Upper lobe of left lung (tissue), 4 donors: ENCODE data around the gene HIRIP3.
"Not testable (repeated sequence)": the region's sequence is repeated elsewhere in the genome, so short reads cannot be mapped to it uniquely, and the experiment has no call there.

Experiments used
- POLR2A ChIP-seq, 4 donors: fragments of 450-650 bp; IDR thresholded peaks; one replicate each; pipeline ENCODE4 v1.5.1; 2016 to 2017; ENCODE audit warnings: antibody characterized with exemption in 4 of 4, mild to moderate bottlenecking in 2 of 4
- POLR2AphosphoS5 ChIP-seq, 2 donors: sonication (generic); formaldehyde crosslinking; IDR thresholded peaks; one replicate each; pipeline ENCODE4 v1.5.1; 2017; ENCODE audit warnings: antibody characterized with exemption in 2 of 2
- TF ChIP-seq, protein P1 (sequence below), 6 experiments: fragments of 450-650 bp in 4 of 6; fragments of 200-600 bp in 2 of 6; sonication (generic) in 2 of 6; IDR thresholded peaks; one replicate each; pipeline ENCODE4 v1.5.1; 2016 to 2019; ENCODE audit warnings: antibody characterized with exemption in 6 of 6

DNA sequence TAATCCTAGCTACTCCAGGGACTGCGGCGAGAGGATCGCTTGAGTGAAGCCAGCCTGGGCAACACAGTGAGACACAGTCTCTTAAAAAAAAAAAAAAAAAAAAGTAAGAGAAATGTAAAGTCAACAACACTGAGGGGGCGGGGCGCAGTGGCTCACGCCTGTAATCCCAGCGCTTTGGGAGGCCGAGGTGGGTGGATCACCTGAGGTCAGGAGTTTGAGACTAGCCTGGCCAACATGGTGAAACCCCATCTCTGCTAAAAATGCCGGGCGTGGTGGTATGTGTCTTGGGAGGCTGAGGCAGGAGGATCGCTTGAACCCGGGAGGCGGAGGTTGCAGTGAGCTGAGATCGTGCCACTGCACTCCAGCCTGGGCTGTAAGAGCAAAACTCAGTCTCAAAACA, 17.2 kb upstream of the HIRIP3 start:
- TF ChIP-seq, protein P1, sequence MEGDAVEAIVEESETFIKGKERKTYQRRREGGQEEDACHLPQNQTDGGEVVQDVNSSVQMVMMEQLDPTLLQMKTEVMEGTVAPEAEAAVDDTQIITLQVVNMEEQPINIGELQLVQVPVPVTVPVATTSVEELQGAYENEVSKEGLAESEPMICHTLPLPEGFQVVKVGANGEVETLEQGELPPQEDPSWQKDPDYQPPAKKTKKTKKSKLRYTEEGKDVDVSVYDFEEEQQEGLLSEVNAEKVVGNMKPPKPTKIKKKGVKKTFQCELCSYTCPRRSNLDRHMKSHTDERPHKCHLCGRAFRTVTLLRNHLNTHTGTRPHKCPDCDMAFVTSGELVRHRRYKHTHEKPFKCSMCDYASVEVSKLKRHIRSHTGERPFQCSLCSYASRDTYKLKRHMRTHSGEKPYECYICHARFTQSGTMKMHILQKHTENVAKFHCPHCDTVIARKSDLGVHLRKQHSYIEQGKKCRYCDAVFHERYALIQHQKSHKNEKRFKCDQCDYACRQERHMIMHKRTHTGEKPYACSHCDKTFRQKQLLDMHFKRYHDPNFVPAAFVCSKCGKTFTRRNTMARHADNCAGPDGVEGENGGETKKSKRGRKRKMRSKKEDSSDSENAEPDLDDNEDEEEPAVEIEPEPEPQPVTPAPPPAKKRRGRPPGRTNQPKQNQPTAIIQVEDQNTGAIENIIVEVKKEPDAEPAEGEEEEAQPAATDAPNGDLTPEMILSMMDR (IDR thresholded peaks at IDR 0.05): not testable (repeated sequence)
- not testable (repeated sequence) for TF ChIP-seq POLR2AphosphoS5, POLR2A (IDR thresholded peaks at IDR 0.05)
